Measurements from ENCODE around the gene CAPS. TPM values are rescaled to one million over a fixed set of nuclear protein-coding genes. Genes with fewer than 3 reads are reported as not detected.

The CAPS gene
- total RNA-seq, 1 experiment from 2014 or later, result 32.0 TPM

GRCh38 chr19:5893296-5893903, 20.7 kb upstream of the CAPS start:
- H3K4me2 ChIP-seq, result no peak overlapping the region
- H3K79me2 ChIP-seq (ENCODE audit: low read depth), result no peaks in the 10 kb centered on the region
- no peaks in the 10 kb centered on the region for H3K27me3 ChIP-seq (ENCODE audit: insufficient read depth, low read depth)
- no peaks in the 10 kb centered on the region; the same call in 1 of the 2 replicates for H3F3A ChIP-seq (ENCODE audit: insufficient read depth, low read depth)
- H3K27ac ChIP-seq, result no peak overlapping the region
- TF ChIP-seq EZH2 (IDR thresholded peaks at IDR 0.05; ENCODE audit: low read depth) (no peak), CTCF (conservative IDR thresholded peaks at IDR 0.05) (no peak)
- intact Hi-C loops (cut with micrococcal nuclease; ENCODE audit: unreplicated experiment), result no loop called here
- BruUV-seq (replicated peaks), result no TSS peak
- no peak for DNase-seq
- CTCF ChIA-PET, result no interaction called here
- H3K4me1 ChIP-seq (replicated peaks; ENCODE audit: insufficient read depth), result no peaks in the 10 kb centered on the region
- no peaks in the 10 kb centered on the region for H3K9me3 ChIP-seq (ENCODE audit: insufficient read depth, low read depth)
- H4K20me1 ChIP-seq (ENCODE audit: insufficient read depth), result peaks cover 9% of the 10 kb centered on the region; the same call in 1 of the 2 replicates
- H3K9me2 ChIP-seq (ENCODE audit: insufficient read depth), result no peaks in the 10 kb centered on the region
- H3K36me3 ChIP-seq (ENCODE audit: low read depth), result no peaks in the 10 kb centered on the region
- no peak overlapping the region for H3K4me3 ChIP-seq
- H2AFZ ChIP-seq, result no peak overlapping the region
- POLR2A ChIA-PET (ENCODE audit: unreplicated experiment), result no interaction called here

- Histone ChIP-seq H3K4me2 (no peak overlapping the region), H3K79me2 (ENCODE audit: low read depth) (no peaks in the 10 kb centered on the region), H3K27ac (no peak overlapping the region), H4K20me1 (ENCODE audit: insufficient read depth) (peaks cover 9% of the 10 kb centered on the region; the same call in 1 of the 2 replicates), H3K4me1 (replicated peaks; ENCODE audit: insufficient read depth) (no peaks in the 10 kb centered on the region), H3K27me3 (ENCODE audit: insufficient read depth, low read depth) (no peaks in the 10 kb centered on the region), H3K36me3 (ENCODE audit: low read depth) (no peaks in the 10 kb centered on the region), H3F3A (ENCODE audit: insufficient read depth, low read depth) (no peaks in the 10 kb centered on the region; the same call in 1 of the 2 replicates), H3K4me3 (no peak overlapping the region), H3K9me3 (ENCODE audit: insufficient read depth, low read depth) (no peaks in the 10 kb centered on the region), H3K9me2 (ENCODE audit: insufficient read depth) (no peaks in the 10 kb centered on the region), H2AFZ (no peak overlapping the region)
- ChIA-PET POLR2A (ENCODE audit: unreplicated experiment) (no interaction called here), CTCF (no interaction called here)
- BruUV-seq (replicated peaks), result no TSS peak
- TF ChIP-seq CTCF (conservative IDR thresholded peaks at IDR 0.05) (no peak), EZH2 (IDR thresholded peaks at IDR 0.05; ENCODE audit: low read depth) (no peak)
- intact Hi-C loops (cut with micrococcal nuclease; ENCODE audit: unreplicated experiment), result no loop called here
- DNase-seq, result no peak
Observed at GRCh38 chr19:5893907-5894703, 19.9 kb upstream of the CAPS start.

GRCh38 chr19:5894704-5895349, 19.2 kb upstream of the CAPS start:
- intact Hi-C loops (cut with micrococcal nuclease; ENCODE audit: unreplicated experiment), result no loop called here
- Histone ChIP-seq H3K79me2 (ENCODE audit: low read depth) (peaks cover 3% of the 10 kb centered on the region), H4K20me1 (ENCODE audit: insufficient read depth) (peaks cover 11% of the 10 kb centered on the region), H3K4me3 (no peak overlapping the region), H3K9me2 (ENCODE audit: insufficient read depth) (no peaks in the 10 kb centered on the region), H3K27ac (no peak overlapping the region), H3K27me3 (ENCODE audit: insufficient read depth, low read depth) (no peaks in the 10 kb centered on the region), H3K36me3 (ENCODE audit: low read depth) (no peaks in the 10 kb centered on the region), H3K9me3 (ENCODE audit: insufficient read depth, low read depth) (no peaks in the 10 kb centered on the region), H3K4me1 (replicated peaks; ENCODE audit: insufficient read depth) (no peaks in the 10 kb centered on the region), H2AFZ (no peak overlapping the region), H3F3A (ENCODE audit: insufficient read depth, low read depth) (no peaks in the 10 kb centered on the region; the same call in 1 of the 2 replicates), H3K4me2 (no peak overlapping the region)
- no peak for DNase-seq
- CTCF ChIA-PET, result no interaction called here
- no peak for TF ChIP-seq CTCF (conservative IDR thresholded peaks at IDR 0.05)
- POLR2A ChIA-PET (ENCODE audit: unreplicated experiment), result no interaction called here
- BruUV-seq (replicated peaks), result no TSS peak
